Small intestine (tissue), 7 donors: ENCODE data around the gene CYTH3. TPM values are rescaled to one million over a fixed set of nuclear protein-coding genes. Genes with fewer than 3 reads are reported as not detected.

Source experiments
- DNase-seq, 2 donors: peaks; one replicate each; pipeline versions ENCODE4 v3.0.0 to v3.0.0-alpha.2; 2013
- FAIRE-seq: peaks from 2 replicates; lab custom pipeline; 2012; peaks lifted over from hg19 to GRCh38; lab: Jason Lieb, UNC
- H3K27ac ChIP-seq, 3 donors: one replicate each; pipeline ENCODE4 v1.5.1; 2013; ENCODE audit warnings: low read length in 2 of 3, mild to moderate bottlenecking in 2 of 3, control low read depth in 1 of 3, inconsistent platforms in 1 of 3, low read depth in 1 of 3, moderate library complexity in 1 of 3
- H3K27me3 ChIP-seq, 3 donors: one replicate each; pipeline ENCODE4 v1.6.1; 2013; ENCODE audit warnings: low read length in 3 of 3, inconsistent platforms in 1 of 3; ENCODE audit not compliant: control insufficient read depth in 3 of 3, insufficient read depth in 3 of 3
- H3K36me3 ChIP-seq, 3 donors: one replicate each; pipeline ENCODE4 v1.6.1; 2013; ENCODE audit warnings: low read length in 3 of 3, inconsistent platforms in 1 of 3, low read depth in 1 of 3, mild to moderate bottlenecking in 1 of 3, moderate library complexity in 1 of 3; ENCODE audit not compliant: control insufficient read depth in 3 of 3, insufficient read depth in 2 of 3
- H3K4me1 ChIP-seq, 3 donors: one replicate each; pipeline ENCODE4 v1.6.1; 2013; ENCODE audit warnings: low read length in 2 of 3, inconsistent platforms in 1 of 3, low read depth in 1 of 3, mild to moderate bottlenecking in 1 of 3, moderate library complexity in 1 of 3; ENCODE audit not compliant: control insufficient read depth in 3 of 3, insufficient read depth in 2 of 3
- H3K4me3 ChIP-seq, 3 donors: one replicate each; pipeline ENCODE4 v1.5.1; 2013; ENCODE audit warnings: low read length in 3 of 3, control low read depth in 1 of 3, inconsistent platforms in 1 of 3, low read depth in 1 of 3, mild to moderate bottlenecking in 1 of 3, moderate library complexity in 1 of 3
- H3K9me3 ChIP-seq, 2 donors: one replicate each; pipeline ENCODE4 v1.6.1; 2013; ENCODE audit warnings: low read depth in 1 of 2, low read length in 1 of 2; ENCODE audit not compliant: control insufficient read depth in 2 of 2, insufficient read depth in 1 of 2
- WGBS, 3 donors: extraction: QIAGEN DNeasy Blood & Tissue Kit; methylation state at CpG; one replicate each; pipeline ENCODE4 v1.1.7; 2013; 5-methylcytosine and 5-hydroxymethylcytosine counted together
- polyA plus RNA-seq, 4 donors: library from polyadenylated mRNA; stranded (reverse) in 3 of 4; unstranded in 1 of 4; fragments of 200-250 nt in 3 of 4; fragments of 120-200 nt in 1 of 4; gene quantifications; one replicate each; pipeline versions ENCODE4 v1.2.1 to v1.2.3, GENCODE V29; 2013
- donor health status: healthy with polysubstance abuse.
- donor health status: control.
- donor health status: control.
- donor health status: Bipolar disorder and iron deficiency.
- donor health status: healthy.

CYTH3 gene
- polyA plus RNA-seq, 4 donors: 21.3 to 27.3 (median 24.4) TPM

DNA sequence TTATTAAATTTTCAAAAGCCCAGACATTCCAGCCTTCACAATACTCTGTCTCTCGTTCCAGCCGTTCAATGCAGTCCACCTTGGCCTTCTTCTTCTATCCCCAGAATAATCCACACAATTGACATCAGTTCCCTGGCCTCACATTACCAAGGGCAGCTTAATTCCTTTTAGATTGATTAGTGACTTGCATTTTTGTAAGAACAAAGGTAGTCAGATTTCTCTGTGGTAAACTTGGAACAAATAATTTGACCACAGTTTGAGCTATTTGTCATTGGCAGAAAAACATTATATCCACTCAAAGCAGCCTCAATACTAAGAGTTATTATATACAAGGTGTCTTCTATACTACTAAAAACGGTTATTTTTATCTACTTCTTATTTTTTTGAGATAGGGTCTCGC is 5.1 kb upstream of the CYTH3 start:
- Histone ChIP-seq H3K36me3 (no peaks in the 10 kb centered on the region), H3K27me3 (no peaks in the 10 kb centered on the region), H3K27ac (no peak overlapping the region), H3K4me1 (peaks cover 0 to 10% (median 7%) of the 10 kb centered on the region in 3 donors), H3K4me3 (no peak overlapping the region), H3K9me3 (no peaks in the 10 kb centered on the region)
- no peak for DNase-seq
- 88 to 94% (median 92%) methylated on average over 4 of the region's 4 CpGs for WGBS, 3 donors
- no peak for FAIRE-seq

DNA sequence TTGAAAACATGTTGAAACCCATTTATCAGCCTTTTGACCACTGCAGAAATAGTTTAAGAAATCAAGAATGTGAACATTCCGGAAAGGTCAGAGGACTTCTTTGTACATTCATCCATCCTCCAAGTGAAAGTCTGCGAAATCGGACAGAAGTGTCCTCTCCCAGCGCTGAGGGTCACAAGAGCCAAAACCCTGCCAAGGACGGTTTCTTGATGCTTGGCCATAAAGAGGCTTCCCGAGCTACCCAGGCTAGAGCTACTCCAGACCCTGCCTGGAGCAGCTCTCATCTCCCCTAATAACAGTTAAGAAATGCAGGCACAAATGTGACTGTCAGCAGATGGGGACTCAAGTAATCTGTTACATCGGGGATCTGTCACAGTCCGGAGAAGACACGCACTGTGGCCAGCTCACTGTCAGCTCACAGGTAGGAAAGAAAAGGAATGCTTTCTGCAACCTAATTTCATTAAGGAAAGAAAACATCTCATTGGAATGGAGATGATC is 4.5 kb upstream of the CYTH3 start:
- Histone ChIP-seq H3K27ac (no peak overlapping the region), H3K27me3 (no peaks in the 10 kb centered on the region), H3K4me3 (no peak overlapping the region), H3K4me1 (peaks cover 0 to 10% (median 7%) of the 10 kb centered on the region in 3 donors), H3K9me3 (no peaks in the 10 kb centered on the region), H3K36me3 (no peaks in the 10 kb centered on the region)
- no peak for DNase-seq
- FAIRE-seq: no peak
- WGBS, 3 donors: 80 to 95% (median 92%) methylated on average over 9 of the region's 9 CpGs

DNA sequence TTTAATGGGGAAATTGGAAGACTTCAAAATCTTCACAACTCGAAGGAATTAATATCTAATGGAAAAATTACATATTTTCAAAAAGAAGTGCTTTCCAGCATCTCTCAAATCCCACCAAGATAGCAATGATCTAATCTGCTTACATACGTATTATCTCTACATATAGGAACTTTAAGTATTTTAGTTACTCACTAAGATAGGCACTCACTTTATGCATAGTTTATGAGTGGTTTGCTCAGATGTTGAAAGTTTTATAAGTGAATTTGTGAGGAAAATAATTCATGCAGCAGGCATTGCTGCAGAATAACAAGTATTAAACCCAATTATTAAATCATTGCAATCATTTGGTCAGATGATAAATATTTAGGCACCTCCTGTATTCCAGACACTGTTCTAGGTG is 2.3 kb upstream of the CYTH3 start:
- WGBS, 3 donors: 81 to 89% (median 82%) methylated on average over 2 of the region's 2 CpGs
- peaks cover 3 to 20% (median 7%) of the 10 kb centered on the region in 3 donors for H3K4me1 ChIP-seq
- FAIRE-seq (no peak), DNase-seq (no peak)
- H3K27me3 ChIP-seq: no peaks in the 10 kb centered on the region
- H3K4me3 ChIP-seq: no peak overlapping the region
- H3K27ac ChIP-seq: no peak overlapping the region
- H3K9me3 ChIP-seq: no peaks in the 10 kb centered on the region
- no peaks in the 10 kb centered on the region for H3K36me3 ChIP-seq

DNA sequence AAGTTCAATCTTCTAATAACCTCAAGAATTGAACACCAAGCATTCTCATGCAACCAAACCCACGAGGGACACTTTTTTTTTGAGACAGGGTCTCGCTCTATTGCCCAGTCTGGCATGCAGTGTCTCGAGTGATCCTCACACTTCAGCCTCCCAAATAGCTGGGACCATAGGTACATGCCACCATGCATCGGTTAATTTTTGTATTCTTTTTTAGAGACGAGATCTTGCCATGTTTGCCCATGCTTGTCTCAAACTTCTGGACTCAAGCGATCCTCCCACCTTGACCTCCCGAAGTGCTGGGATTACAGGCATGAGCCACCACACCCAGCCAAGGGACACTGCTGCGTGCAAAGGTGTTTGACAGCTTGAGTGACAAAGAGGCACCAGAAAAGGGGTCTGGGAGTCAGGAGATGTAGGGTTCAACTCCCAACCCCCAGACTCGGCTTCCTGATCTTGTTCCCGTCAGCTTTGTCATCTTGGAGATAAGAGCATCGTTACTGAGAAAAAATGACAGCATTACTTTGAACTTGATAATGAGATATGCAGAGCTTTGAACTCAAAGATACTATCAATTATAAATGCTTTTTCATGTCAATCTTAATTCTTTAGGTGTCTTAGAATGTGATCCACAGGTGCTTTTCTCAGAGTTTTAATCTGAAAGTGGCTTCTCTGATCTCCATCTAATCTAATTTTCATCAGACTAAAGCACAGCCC is 1.6 kb upstream of the CYTH3 start:
- Histone ChIP-seq H3K27ac (no peak overlapping the region), H3K4me3 (no peak overlapping the region), H3K36me3 (no peaks in the 10 kb centered on the region), H3K27me3 (no peaks in the 10 kb centered on the region), H3K4me1 (peaks cover 3 to 26% (median 7%) of the 10 kb centered on the region in 3 donors), H3K9me3 (no peaks in the 10 kb centered on the region)
- FAIRE-seq (no peak), DNase-seq (no peak)
- 60 to 78% (median 70%) methylated on average over 11 of the region's 11 CpGs for WGBS, 3 donors

DNA sequence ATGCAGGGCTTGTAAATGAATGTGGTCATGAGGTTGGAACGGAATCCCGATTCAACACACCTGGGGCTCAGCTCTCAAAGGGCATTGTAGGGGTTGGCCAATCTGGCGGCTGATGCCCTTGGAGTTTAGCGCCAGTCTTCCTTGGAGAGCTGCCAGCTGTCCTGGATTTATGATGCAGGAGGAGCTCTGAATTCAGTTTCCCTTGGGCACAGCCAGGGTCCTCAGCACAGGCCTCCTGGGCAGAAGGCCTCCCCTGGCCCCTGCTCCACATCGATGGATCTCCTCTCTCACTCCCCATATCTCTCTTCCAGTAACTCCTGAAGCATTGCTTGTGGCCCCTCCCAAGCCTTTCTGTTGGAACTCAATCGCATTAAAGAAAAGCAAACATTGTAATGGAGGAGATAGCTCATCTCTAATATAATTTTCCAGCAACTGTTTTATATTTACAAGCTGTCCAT is 985 bp upstream of the CYTH3 start:
- Histone ChIP-seq H3K9me3 (no peaks in the 10 kb centered on the region), H3K36me3 (no peaks in the 10 kb centered on the region), H3K4me1 (peaks cover 3 to 29% (median 7%) of the 10 kb centered on the region in 3 donors), H3K27me3 (no peaks in the 10 kb centered on the region), H3K4me3 (no peak overlapping the region), H3K27ac (no peak overlapping the region)
- DNase-seq (peak; percentile 82 to 93), FAIRE-seq (no peak)
- WGBS, 3 donors: 15 to 58% (median 31%) methylated on average over 6 of the region's 6 CpGs

DNA sequence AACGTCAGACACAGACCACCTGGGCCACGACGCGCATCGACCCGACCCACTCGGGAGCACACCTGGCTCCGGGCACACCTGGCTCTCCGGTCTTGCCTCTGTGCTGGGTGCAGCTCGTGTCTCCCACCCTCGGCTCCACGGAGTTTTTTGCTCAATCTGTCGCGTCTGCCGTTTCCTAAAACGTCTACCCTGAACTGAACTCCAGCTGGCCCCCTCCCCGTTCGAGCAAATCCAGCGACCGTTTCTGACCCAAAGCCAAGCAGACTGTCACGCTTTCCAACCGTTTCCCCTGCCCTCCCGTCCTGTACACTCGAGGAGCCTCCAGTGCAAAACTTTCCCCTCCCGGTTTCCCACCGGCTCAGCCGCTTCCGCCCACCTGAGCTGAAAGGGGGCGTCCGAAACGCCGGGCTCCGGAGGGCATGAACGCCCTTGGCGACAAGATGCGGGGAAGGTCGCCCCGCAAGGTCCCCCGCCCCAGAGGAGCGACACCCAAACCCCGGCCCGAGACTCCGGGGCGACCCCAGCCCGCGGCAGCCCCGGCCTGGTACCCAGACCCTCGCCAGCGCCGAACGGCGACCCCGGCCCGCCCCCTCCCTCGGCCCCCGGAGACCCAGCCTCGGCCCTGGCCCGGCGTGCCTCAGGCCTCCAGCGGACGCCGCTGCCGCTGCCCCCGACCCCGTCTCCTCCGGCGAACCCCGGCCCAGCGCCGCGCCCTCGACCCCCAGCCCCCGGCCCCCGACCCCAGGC is 557 bp downstream of the CYTH3 start:
- no peaks in the 10 kb centered on the region for H3K27me3 ChIP-seq
- DNase-seq (peak; percentile 27 to 39), FAIRE-seq (no peak)
- H3K4me3 ChIP-seq: peak overlapping the region; percentile 81 to 98 (median 89)
- peak overlapping the region; percentile 22 to 47 (median 46) for H3K27ac ChIP-seq
- H3K4me1 ChIP-seq: peaks cover 3 to 33% (median 7%) of the 10 kb centered on the region in 3 donors
- no peaks in the 10 kb centered on the region for H3K36me3 ChIP-seq
- peaks cover 0 to 2% of the 10 kb centered on the region in 2 donors for H3K9me3 ChIP-seq
- 0 to 1% (median 1%) methylated on average over 53 to 74 of the region's 74 CpGs for WGBS, 3 donors

DNA sequence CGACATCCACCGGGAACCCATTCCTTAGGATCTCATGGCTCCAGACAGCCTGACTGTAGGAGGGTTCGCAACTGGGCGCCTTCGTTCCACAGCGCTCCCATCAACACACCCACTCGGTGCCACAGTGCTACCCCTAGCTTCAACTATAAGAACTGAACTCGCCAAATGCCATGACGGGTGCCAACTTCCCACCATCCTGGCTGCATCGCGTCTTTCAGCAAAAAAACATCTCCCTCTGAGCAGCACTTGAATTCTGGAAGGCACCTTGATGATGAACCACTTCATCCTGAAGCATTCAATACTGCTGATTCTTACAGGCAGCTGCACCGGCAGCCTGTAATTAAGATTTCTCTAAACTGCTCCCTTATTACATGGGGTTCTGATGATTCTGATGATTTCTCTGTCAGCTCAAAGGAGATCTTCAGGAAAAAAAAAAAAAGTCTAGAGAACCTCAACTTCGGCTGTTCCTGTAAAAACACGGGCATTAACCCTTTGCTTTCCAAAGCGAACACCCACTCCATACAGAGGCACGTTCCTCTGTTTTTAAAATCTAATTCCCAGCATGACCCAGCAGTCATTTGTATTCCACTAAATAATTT is 1.3 kb downstream of the CYTH3 start:
- WGBS, 3 donors: 4 to 5% (median 4%) methylated on average over 16 of the region's 16 CpGs
- no peak for FAIRE-seq
- Histone ChIP-seq H3K36me3 (no peaks in the 10 kb centered on the region), H3K27ac (peak overlapping the region in 2 of 3 donors; percentile 42 to 56), H3K4me3 (peak overlapping the region in 2 of 3 donors; percentile 81 to 89), H3K4me1 (peaks cover 5 to 33% (median 7%) of the 10 kb centered on the region in 3 donors), H3K9me3 (peaks cover 0 to 4% of the 10 kb centered on the region in 2 donors), H3K27me3 (no peaks in the 10 kb centered on the region)
- DNase-seq: peak; percentile 47 to 73

DNA sequence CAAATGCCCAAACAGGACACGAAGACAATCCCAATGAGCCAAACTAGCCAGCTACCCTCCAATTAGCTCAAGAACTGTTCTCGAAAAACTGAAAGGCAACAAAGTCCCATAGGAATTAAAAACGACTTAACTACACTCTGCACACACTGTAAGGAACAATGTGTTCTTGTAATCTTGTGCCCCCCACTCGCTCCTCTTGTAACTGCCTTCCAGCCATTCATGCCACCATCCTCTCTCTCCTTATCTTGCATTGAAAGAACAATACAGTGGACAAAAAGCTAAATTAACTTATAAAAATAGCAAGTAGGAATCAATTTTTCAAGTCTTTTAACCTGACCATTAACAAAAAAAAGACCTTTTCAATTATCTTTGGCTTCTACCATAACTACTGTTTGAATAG is 2.9 kb downstream of the CYTH3 start:
- Histone ChIP-seq H3K36me3 (no peaks in the 10 kb centered on the region), H3K27ac (peak overlapping the region; percentile 8 to 86 (median 61)), H3K27me3 (no peaks in the 10 kb centered on the region), H3K4me3 (peak overlapping the region in 1 of 3 donors; percentile 5), H3K9me3 (peaks cover 0 to 4% of the 10 kb centered on the region in 2 donors), H3K4me1 (peaks cover 7 to 33% (median 8%) of the 10 kb centered on the region in 3 donors)
- no peak for DNase-seq
- FAIRE-seq: no peak
- WGBS, 3 donors: 57 to 67% (median 59%) methylated on average over 4 of the region's 4 CpGs
